Gastroesophageal sphincter (tissue), 3 donors: Measurements from ENCODE around the gene MED27.

ENCODE experiments used
- EP300 ChIP-seq: sonication (generic); formaldehyde crosslinking; IDR thresholded peaks from one replicate; pipeline ENCODE4 v1.6.1; 2017; ENCODE audit warnings: antibody characterized with exemption, mild to moderate bottlenecking
- POLR2A ChIP-seq, 2 donors: fragments of 450-650 bp; IDR thresholded peaks; one replicate each; pipeline ENCODE4 v1.6.1; 2017; ENCODE audit warnings: antibody characterized with exemption in 2 of 2, mild to moderate bottlenecking in 2 of 2, moderate library complexity in 1 of 2
- POLR2AphosphoS5 ChIP-seq: sonication (generic); formaldehyde crosslinking; IDR thresholded peaks from one replicate; pipeline ENCODE4 v1.6.1; 2017; ENCODE audit warnings: antibody characterized with exemption
- TF ChIP-seq, protein P1 (sequence below), 4 experiments: fragments of 200-600 bp in 2 of 4; fragments of 450-650 bp in 2 of 4; sonication (generic) in 1 of 4; IDR thresholded peaks; one replicate each; pipeline ENCODE4 v1.5.1; 2017 to 2019; ENCODE audit warnings: antibody characterized with exemption in 4 of 4, mild to moderate bottlenecking in 2 of 4, moderate library complexity in 2 of 4

DNA sequence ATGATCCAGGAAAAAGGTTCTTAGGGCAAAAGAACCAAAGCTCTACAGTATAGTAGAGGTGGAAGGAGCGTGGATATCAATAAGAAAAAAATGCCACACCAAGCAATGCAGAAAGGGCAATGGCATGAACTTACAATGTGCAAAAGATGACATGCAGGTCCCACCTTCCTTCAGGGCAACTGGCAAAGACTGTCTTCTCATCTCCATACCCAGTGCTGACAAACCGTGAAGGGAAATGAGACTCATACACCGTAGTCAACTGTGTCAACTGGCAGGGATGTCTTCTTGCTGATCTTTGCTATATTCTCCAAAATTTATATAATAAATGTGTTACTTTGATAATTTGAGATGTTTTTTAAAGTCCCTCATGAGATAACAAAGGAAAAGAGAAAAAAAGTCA, 36.0 kb downstream of the MED27 start:
- TF ChIP-seq, protein P1, sequence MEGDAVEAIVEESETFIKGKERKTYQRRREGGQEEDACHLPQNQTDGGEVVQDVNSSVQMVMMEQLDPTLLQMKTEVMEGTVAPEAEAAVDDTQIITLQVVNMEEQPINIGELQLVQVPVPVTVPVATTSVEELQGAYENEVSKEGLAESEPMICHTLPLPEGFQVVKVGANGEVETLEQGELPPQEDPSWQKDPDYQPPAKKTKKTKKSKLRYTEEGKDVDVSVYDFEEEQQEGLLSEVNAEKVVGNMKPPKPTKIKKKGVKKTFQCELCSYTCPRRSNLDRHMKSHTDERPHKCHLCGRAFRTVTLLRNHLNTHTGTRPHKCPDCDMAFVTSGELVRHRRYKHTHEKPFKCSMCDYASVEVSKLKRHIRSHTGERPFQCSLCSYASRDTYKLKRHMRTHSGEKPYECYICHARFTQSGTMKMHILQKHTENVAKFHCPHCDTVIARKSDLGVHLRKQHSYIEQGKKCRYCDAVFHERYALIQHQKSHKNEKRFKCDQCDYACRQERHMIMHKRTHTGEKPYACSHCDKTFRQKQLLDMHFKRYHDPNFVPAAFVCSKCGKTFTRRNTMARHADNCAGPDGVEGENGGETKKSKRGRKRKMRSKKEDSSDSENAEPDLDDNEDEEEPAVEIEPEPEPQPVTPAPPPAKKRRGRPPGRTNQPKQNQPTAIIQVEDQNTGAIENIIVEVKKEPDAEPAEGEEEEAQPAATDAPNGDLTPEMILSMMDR (IDR thresholded peaks at IDR 0.05) = no peak
- TF ChIP-seq POLR2A (IDR thresholded peaks at IDR 0.05) = no peak
- TF ChIP-seq POLR2AphosphoS5 = no peak
- TF ChIP-seq EP300 = no peak
